HG02798 (cell line): ENCODE measurements around the gene RSAD2.

ENCODE experiments used
- ATAC-seq: cut with Tn5 transposase; IDR thresholded peaks from one replicate; pipeline ENCODE4 v1.9.1; 2021; ENCODE audit warnings: mild to moderate bottlenecking; ENCODE audit not compliant: unreplicated experiment, poor library complexity

RSAD2 gene

DNA sequence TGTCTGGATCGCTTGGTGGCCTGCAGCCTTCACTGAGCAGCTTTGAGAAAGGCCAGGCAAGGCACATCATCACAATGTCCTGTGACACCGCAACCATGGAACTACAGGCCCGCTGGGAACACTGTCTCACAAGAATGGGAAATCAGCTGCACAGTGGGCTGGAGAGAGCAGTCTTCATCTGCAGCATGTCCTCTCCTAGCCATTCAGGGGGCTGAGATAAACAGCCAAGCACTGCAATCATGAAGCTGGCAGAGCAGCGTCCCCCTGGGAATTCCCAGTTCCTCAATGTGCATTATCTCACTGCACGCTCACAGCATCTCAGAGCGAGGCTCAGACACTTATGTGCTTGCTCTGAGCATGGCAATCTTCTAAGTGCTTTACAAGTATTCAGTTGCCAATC, 13.8 kb upstream of the RSAD2 start:
- ATAC-seq = no peak

GRCh38 chr2:6864231-6864754, 13.3 kb upstream of the RSAD2 start:
- no peak for ATAC-seq

DNA sequence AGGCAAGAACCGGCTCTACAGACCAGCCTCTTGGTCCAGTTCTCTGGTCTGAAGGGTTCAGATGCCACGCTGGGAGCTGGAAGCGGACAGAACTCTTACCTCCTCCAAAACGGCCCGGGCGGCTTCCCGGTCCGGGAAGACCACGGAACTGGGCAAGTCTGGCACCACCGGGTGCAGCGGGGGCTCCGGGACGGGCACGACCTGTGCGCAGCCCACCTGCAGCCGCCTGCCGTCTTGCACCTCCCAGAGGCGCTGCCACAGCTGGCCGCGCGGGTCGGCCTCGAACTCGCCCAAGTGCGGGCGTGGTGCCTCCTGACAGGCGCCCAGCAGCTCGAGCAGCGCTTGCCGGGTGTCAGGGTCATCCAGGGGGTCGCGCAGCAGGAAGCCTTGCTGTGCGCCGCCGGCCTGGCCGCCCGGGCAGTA, 12.6 kb upstream of the RSAD2 start:
- peak; percentile 15 for ATAC-seq

- ATAC-seq = peak; percentile 82
These were observed 12.0 kb upstream of the RSAD2 start, which contains the start of gene CMPK2 for GRCh38 chr2:6865346-6866274. Gene CMPK2 (minus strand): TSS chr2:6865907. CDS start chr2:6865696, 211 bp downstream.

DNA sequence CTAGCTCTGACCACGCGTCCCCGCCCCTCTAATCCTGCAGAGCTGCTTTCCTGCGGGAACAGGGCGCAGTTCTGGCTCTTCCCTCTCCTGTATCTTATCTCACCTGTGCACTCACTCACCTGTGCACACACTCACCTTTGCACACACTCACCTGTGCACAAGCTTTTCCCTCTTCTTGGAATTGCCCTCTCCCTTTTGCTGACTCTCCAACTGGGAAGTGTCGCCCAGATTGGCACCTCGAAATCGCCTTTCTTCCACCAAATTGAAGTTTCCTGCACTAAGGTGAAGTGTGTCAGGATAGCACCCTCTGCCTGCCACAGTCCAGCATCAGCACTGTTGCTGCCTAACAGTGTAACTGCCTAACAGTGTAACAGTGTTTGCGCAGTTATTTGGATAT, 11.3 kb upstream of the RSAD2 start:
- peak; percentile 24 for ATAC-seq

- ATAC-seq = no peak
These were observed 10.6 kb upstream of the RSAD2 start for GRCh38 chr2:6866982-6867381.

- no peak for ATAC-seq
These were observed 5.2 kb upstream of the RSAD2 start for GRCh38 chr2:6872394-6872793.

DNA sequence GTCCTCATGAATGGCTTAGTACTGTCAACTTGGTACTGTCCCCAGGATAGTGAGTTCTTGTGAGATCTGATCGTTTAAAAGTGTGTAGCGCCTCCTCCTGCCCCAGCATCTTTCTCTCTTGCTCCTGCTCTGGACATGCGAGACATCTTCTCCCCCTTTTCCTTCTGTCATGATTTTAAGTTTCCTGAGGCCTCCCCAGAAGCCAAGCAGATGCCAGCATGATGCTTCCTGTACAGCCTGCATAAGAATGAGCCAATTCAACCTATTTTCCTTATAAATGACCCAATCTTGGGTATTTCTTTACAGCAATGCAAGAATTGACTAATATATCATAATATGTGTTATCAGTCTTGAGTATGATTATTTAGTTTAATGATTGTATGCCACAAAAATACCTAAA, 3.5 kb upstream of the RSAD2 start:
- ATAC-seq = no peak

DNA sequence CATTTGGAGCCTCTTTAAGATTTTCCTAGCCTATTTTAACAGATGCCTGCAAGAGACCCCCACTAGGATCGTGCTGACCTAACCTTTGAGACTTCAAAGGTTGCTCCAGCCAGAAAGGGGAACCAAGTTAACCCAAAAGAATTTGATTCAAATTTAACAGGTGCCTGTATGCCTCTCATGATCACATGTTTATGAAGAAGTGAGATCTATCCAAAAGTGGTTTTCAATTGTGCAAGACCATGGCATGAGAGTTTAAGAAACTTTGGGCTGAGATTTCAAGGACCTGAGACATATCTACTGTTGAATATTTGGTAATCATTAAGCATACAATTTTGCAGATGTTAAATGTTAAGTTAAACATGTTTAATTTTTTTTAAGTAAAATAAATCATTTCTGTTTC, 1.3 kb upstream of the RSAD2 start:
- no peak for ATAC-seq

DNA sequence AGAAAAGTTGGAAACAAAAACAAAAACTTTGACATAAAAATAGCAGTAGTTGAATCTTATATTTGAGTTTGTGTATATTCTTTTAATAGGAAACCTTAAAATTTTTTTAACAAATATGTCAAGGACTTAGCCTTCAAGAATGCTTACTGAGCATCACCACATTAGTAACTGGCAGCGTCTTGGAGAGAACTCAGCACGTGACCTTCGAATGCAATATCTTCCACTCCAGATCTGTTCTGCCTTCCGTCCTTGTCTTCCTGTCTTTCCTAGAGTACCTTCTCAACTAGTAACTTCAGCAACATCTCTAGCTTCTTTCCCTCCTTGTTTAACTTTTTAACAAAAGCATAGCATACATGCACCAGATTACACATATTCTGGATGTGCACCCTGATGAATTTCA, 972 bp downstream of the RSAD2 start:
- no peak for ATAC-seq

- no peak for ATAC-seq
These were observed 1.4 kb downstream of the RSAD2 start for GRCh38 chr2:6879011-6879410.

DNA sequence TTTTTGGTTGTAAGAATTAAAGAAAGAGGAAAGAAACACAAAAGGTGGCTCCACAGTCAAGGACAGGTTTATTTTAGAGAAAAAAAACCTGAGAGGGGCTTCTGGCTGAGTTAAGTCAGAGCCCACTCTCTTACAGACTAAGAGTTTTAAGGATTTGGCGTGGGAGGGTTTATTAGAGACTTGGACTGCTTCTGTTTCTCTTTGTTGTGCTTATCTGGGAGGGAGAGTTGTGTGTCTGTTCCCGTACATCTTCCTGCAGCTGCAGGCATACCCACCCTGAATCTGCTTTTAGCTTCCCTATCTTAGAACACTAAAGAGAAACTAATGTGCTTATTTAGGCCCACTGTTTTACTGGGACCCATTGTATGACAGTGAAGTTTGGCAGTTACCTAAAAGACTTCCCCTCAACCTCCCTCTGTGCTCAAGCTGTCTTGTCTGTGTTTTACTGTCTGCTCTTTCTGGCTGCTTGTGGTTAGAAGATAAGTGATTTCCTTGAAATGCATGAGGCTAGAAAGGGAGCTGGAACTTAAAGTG, 2.7 kb downstream of the RSAD2 start:
- no peak for ATAC-seq

DNA sequence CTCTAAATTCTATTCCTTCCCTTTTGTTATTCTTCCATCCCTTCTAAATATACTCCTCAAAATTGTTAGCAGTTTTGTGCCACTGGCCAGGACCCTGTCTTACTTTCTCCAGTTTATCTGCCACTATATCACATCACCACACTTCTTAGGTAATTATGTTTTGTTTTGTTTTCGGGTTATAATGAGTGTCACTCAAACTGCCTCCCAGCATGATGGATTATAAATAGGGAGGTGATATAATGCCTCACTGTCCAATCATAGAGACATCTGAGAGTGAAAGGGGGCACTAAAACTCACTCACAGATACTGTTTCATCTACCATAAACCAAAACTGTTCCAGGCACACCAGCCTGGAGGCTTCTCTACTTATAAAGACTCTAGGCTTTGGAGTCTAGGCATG, 3.5 kb downstream of the RSAD2 start:
- no peak for ATAC-seq

- ATAC-seq = no peak
These were observed 3.9 kb downstream of the RSAD2 start for GRCh38 chr2:6881516-6881915.

- no peak for ATAC-seq
These were observed 6.0 kb downstream of the RSAD2 start for GRCh38 chr2:6883448-6884122.

GRCh38 chr2:6885551-6885950, 8.0 kb downstream of the RSAD2 start:
- ATAC-seq = no peak

GRCh38 chr2:6885968-6886367, 8.4 kb downstream of the RSAD2 start:
- no peak for ATAC-seq

- no peak for ATAC-seq
These were observed 10.2 kb downstream of the RSAD2 start for GRCh38 chr2:6887751-6888192.

- ATAC-seq = no peak
These were observed 11.1 kb downstream of the RSAD2 start for GRCh38 chr2:6888724-6889123.

DNA sequence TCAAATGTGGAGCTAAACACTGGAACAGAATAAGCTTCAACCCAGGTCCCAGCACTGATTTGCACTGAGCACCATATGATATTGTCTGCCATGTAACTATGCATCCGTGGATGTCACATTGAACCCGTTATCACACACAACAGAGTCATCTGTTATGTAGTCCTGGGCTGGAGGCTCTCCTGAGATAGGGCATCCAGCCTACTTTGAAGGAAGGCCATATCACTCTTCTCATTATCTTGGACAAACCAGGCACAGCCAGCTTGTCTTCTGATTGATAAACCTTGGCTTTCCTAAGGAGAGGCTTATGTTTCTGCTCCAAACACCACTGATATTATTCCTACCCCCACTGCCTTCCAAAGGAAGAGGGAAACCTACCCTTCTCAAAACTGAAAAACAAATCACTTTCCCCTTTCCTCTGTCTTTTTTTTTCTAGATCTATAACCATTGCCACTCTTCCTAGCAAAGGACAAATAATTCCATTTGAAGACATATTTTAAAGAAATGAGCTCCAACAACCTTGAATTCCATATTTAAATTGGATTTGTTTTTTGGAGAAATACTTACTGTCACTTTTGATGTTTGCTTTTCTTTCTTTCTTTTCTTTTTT, 16.4 kb downstream of the RSAD2 start:
- ATAC-seq = no peak
